Aorta (tissue), 5 donors: Measurements from ENCODE around the gene GPHB5. TPM values are rescaled to one million over a fixed set of nuclear protein-coding genes. Genes with fewer than 3 reads are reported as not detected.

Source experiments
- ATAC-seq: fragments of 200-7000 bp; cut with Tn5 transposase; one replicate; pipeline ENCODE4 v1.9.1; 2022; ENCODE audit warnings: moderate library complexity; ENCODE audit not compliant: low FRiP score
- DNase-seq, 2 donors: peaks; one replicate each; pipeline ENCODE4 v3.0.0-alpha.2; 2020
- H3K27ac ChIP-seq, 2 donors: one replicate each; pipeline ENCODE4 v1.5.1; 2013; ENCODE audit warnings: low read length in 2 of 2, mild to moderate bottlenecking in 2 of 2, moderate library complexity in 2 of 2, control low read depth in 1 of 2, inconsistent platforms in 1 of 2, low read depth in 1 of 2
- H3K27me3 ChIP-seq, 2 donors: one replicate each; pipeline ENCODE4 v1.6.1; 2013; ENCODE audit warnings: control low read depth in 1 of 2, low read length in 1 of 2, mild to moderate bottlenecking in 1 of 2, moderate library complexity in 1 of 2; ENCODE audit not compliant: insufficient read depth in 2 of 2, control insufficient read depth in 1 of 2
- H3K36me3 ChIP-seq, 2 donors: one replicate each; pipeline ENCODE4 v1.6.1; 2013; ENCODE audit warnings: control low read depth in 1 of 2, low read length in 1 of 2, mild to moderate bottlenecking in 1 of 2; ENCODE audit not compliant: insufficient read depth in 2 of 2, control insufficient read depth in 1 of 2
- H3K4me1 ChIP-seq, 2 donors: one replicate each; pipeline ENCODE4 v1.6.1; 2013; ENCODE audit warnings: low read length in 2 of 2, control low read depth in 1 of 2, mild to moderate bottlenecking in 1 of 2, moderate library complexity in 1 of 2; ENCODE audit not compliant: insufficient read depth in 2 of 2, control insufficient read depth in 1 of 2
- H3K4me3 ChIP-seq, 2 donors: one replicate each; pipeline ENCODE4 v1.5.1; 2013; ENCODE audit warnings: low read length in 2 of 2, control low read depth in 1 of 2, mild to moderate bottlenecking in 1 of 2
- H3K9me3 ChIP-seq: one replicate; pipeline ENCODE4 v1.6.1; 2013; ENCODE audit warnings: mild to moderate bottlenecking, low read length; ENCODE audit not compliant: control insufficient read depth
- WGBS, 2 donors: extraction: QIAGEN DNeasy Blood & Tissue Kit; methylation state at CpG; one replicate each; pipeline ENCODE4 v1.1.7; 2013; 5-methylcytosine and 5-hydroxymethylcytosine counted together
- intact Hi-C, 2 donors: fragments of 100-400 bp; cut with DNase I; formaldehyde crosslinking; loops; one replicate each; pipeline versions ENCODE4 v1.14.2 to v1.15.0; 2022
- polyA plus RNA-seq, 2 donors: library from polyadenylated mRNA; stranded (reverse); fragments of 200-250 nt; gene quantifications; one replicate each; pipeline ENCODE4 v1.2.3, GENCODE V29; 2013
- total RNA-seq, 2 donors: library from RNA; stranded (reverse); fragmentation: NEBNext Ultra II Directional; extraction: Animal tissue kit (Norgen Biotek cat#: 25700); gene quantifications; one replicate each; pipeline ENCODE4 v1.2.1, GENCODE V29; 2021
- donor health status: healthy with polysubstance abuse.
- donor health status: Bipolar disorder and iron deficiency.
- donor health status: DM: no; HTN: no; CAD: no.
- donor health status: DM: no; HTN: no; CAD: no.
- donor health status: DM: yes; HTN: yes; CAD: no.

GPHB5 gene
- total and polyA plus RNA-seq, 4 donors = not detected

GRCh38 chr14:63273717-63274655 is 44.7 kb downstream of the GPHB5 start:
- Histone ChIP-seq H3K27ac (no peak overlapping the region), H3K36me3 (no peaks in the 10 kb centered on the region), H3K27me3 (no peaks in the 10 kb centered on the region), H3K4me1 (no peaks in the 10 kb centered on the region), H3K9me3 (no peaks in the 10 kb centered on the region), H3K4me3 (no peak overlapping the region)
- DNase-seq (no peak), ATAC-seq (peak; percentile 55)
- WGBS, 2 donors = 72 to 77% methylated on average over 8 of the region's 8 CpGs
- intact Hi-C loops = no loop called here

- H3K27ac ChIP-seq = no peak overlapping the region
- H3K27me3 ChIP-seq = no peaks in the 10 kb centered on the region
- no peaks in the 10 kb centered on the region for H3K4me1 ChIP-seq
- DNase-seq (no peak), ATAC-seq (no peak)
- 37 to 38% methylated on average over 3 of the region's 3 CpGs for WGBS, 2 donors
- no peaks in the 10 kb centered on the region for H3K9me3 ChIP-seq
- no peak overlapping the region for H3K4me3 ChIP-seq
- no peaks in the 10 kb centered on the region for H3K36me3 ChIP-seq
- intact Hi-C loops = no loop called here
Measured at GRCh38 chr14:63273129-63273528, 45.6 kb downstream of the GPHB5 start.

GRCh38 chr14:63269561-63270225 is 49.0 kb downstream of the GPHB5 start:
- Histone ChIP-seq H3K9me3 (no peaks in the 10 kb centered on the region), H3K4me1 (no peaks in the 10 kb centered on the region), H3K4me3 (no peak overlapping the region), H3K27ac (no peak overlapping the region), H3K36me3 (no peaks in the 10 kb centered on the region), H3K27me3 (no peaks in the 10 kb centered on the region)
- 85 to 91% methylated on average over 11 of the region's 11 CpGs for WGBS, 2 donors
- intact Hi-C loops = no loop called here
- no peak for DNase-seq
- no peak for ATAC-seq

- intact Hi-C loops = no loop called here
- 95 to 97% methylated on average over 5 of the region's 5 CpGs for WGBS, 2 donors
- no peaks in the 10 kb centered on the region for H3K9me3 ChIP-seq
- H3K4me3 ChIP-seq = no peak overlapping the region
- ATAC-seq (no peak), DNase-seq (no peak)
- no peaks in the 10 kb centered on the region for H3K4me1 ChIP-seq
- no peak overlapping the region for H3K27ac ChIP-seq
- no peaks in the 10 kb centered on the region for H3K27me3 ChIP-seq
- no peaks in the 10 kb centered on the region for H3K36me3 ChIP-seq
Measured at GRCh38 chr14:63268771-63269170, 50.0 kb downstream of the GPHB5 start.

- no peaks in the 10 kb centered on the region for H3K4me1 ChIP-seq
- H3K36me3 ChIP-seq = no peaks in the 10 kb centered on the region
- intact Hi-C loops = no loop called here
- no peak for ATAC-seq
- no peak for DNase-seq
- no peaks in the 10 kb centered on the region for H3K27me3 ChIP-seq
- 87 to 92% methylated on average over 3 of the region's 3 CpGs for WGBS, 2 donors
- no peaks in the 10 kb centered on the region for H3K9me3 ChIP-seq
- H3K4me3 ChIP-seq = no peak overlapping the region
- no peak overlapping the region for H3K27ac ChIP-seq
Measured at GRCh38 chr14:63267171-63267570, 51.6 kb downstream of the GPHB5 start.

GRCh38 chr14:63266106-63266505 is 52.6 kb downstream of the GPHB5 start:
- WGBS, 2 donors = 94 to 100% methylated on average over 1 of the region's 1 CpG
- H3K9me3 ChIP-seq = no peaks in the 10 kb centered on the region
- intact Hi-C loops = no loop called here

More at GRCh38 chr14:63266106-63266505, 52.6 kb downstream of the GPHB5 start:
- Histone ChIP-seq H3K4me1 (no peaks in the 10 kb centered on the region), H3K27me3 (no peaks in the 10 kb centered on the region), H3K27ac (no peak overlapping the region), H3K36me3 (no peaks in the 10 kb centered on the region), H3K4me3 (no peak overlapping the region)
- DNase-seq = no peak
- ATAC-seq = no peak

Other genes with a start within 250 kb of the GPHB5 start
- gene RHOJ, start 114.5 kb downstream of the GPHB5 start, total RNA-seq = 10 to 100 TPM; 31.3 to 56.6 TPM
- gene RHOJ, start 114.5 kb downstream of the GPHB5 start, polyA plus RNA-seq = 10 to 100 TPM; 10.8 to 22.7 TPM
- gene PPP2R5E, start 224.4 kb upstream of the GPHB5 start, total RNA-seq = 10 to 100 TPM; 35.5 to 42.1 TPM
- 10 to 100 TPM; 11.0 to 14.7 TPM for gene PPP2R5E, start 224.4 kb upstream of the GPHB5 start, polyA plus RNA-seq